GM18907 (cell line): ENCODE results near the gene RELN.

Experiments used
- ATAC-seq: cut with Tn5 transposase; IDR thresholded peaks from one replicate; pipeline ENCODE4 v1.9.1; 2021; ENCODE audit warnings: mild to moderate bottlenecking, moderate library complexity; ENCODE audit not compliant: unreplicated experiment

Gene RELN

GRCh38 chr7:103727982-103728610, 261.4 kb downstream of the RELN start:
- no peak for ATAC-seq

GRCh38 chr7:103719070-103719469, 270.4 kb downstream of the RELN start:
- no peak for ATAC-seq

- ATAC-seq, result no peak
Measured at GRCh38 chr7:103718482-103719061, 270.9 kb downstream of the RELN start.

- no peak for ATAC-seq
Measured at GRCh38 chr7:103717574-103717973, 271.9 kb downstream of the RELN start.

- no peak for ATAC-seq
Measured at GRCh38 chr7:103715376-103716120, 273.9 kb downstream of the RELN start.

- ATAC-seq, result no peak
Measured at GRCh38 chr7:103714376-103714927, 275.0 kb downstream of the RELN start.

- ATAC-seq, result no peak
Measured at GRCh38 chr7:103712991-103713778, 276.3 kb downstream of the RELN start.

GRCh38 chr7:103711413-103711812, 278.0 kb downstream of the RELN start:
- no peak for ATAC-seq

GRCh38 chr7:103710247-103710646, 279.2 kb downstream of the RELN start:
- ATAC-seq, result no peak

GRCh38 chr7:103706805-103707204, 282.7 kb downstream of the RELN start:
- ATAC-seq, result no peak

GRCh38 chr7:103705542-103705941, 283.9 kb downstream of the RELN start:
- ATAC-seq, result no peak

- no peak for ATAC-seq
Measured at GRCh38 chr7:103704701-103705100, 284.8 kb downstream of the RELN start.

- ATAC-seq, result no peak
Measured at GRCh38 chr7:103702982-103703381, 286.5 kb downstream of the RELN start.

GRCh38 chr7:103702454-103702853, 287.0 kb downstream of the RELN start:
- no peak for ATAC-seq

GRCh38 chr7:103699032-103699431, 290.4 kb downstream of the RELN start:
- ATAC-seq, result no peak

GRCh38 chr7:103698064-103698463, 291.4 kb downstream of the RELN start:
- ATAC-seq, result no peak

GRCh38 chr7:103695521-103695920, 293.9 kb downstream of the RELN start:
- no peak for ATAC-seq

GRCh38 chr7:103694304-103694703, 295.2 kb downstream of the RELN start:
- ATAC-seq, result no peak

- ATAC-seq, result no peak
Measured at GRCh38 chr7:103691291-103691690, 298.2 kb downstream of the RELN start.

GRCh38 chr7:103690242-103690974, 299.1 kb downstream of the RELN start:
- ATAC-seq, result no peak
